Amygdala (tissue), 56 donors: ENCODE data around the gene ZNF32.

Experiments used
- DNase-seq, 56 donors: peaks; one replicate each; lab custom pipeline; 2025; lab: John Stamatoyannopoulos, UW

The ZNF32 gene

GRCh38 chr10:43648398-43649184 lies at the start of gene ZNF32:
Gene ZNF32 (minus strand): TSS chr10:43648881. CDS start chr10:43646133, 2,748 bp downstream.
- peak; percentile 23 to 90 (median 77) for DNase-seq

GRCh38 chr10:43698156-43698555 lies 49.5 kb upstream of the ZNF32 start:
- no peak for DNase-seq

- DNase-seq, result no peak
These were observed 48.3 kb upstream of the ZNF32 start for GRCh38 chr10:43696909-43697483.

- DNase-seq, result no peak
These were observed 47.0 kb upstream of the ZNF32 start for GRCh38 chr10:43695730-43696129.

- DNase-seq, result no peak
These were observed 46.6 kb upstream of the ZNF32 start for GRCh38 chr10:43695321-43695720.

GRCh38 chr10:43694526-43694925 lies 45.8 kb upstream of the ZNF32 start:
- no peak for DNase-seq

GRCh38 chr10:43693602-43694001 lies 44.9 kb upstream of the ZNF32 start:
- no peak for DNase-seq

- DNase-seq, result no peak
These were observed 43.6 kb upstream of the ZNF32 start for GRCh38 chr10:43692051-43692825.

- no peak for DNase-seq
These were observed 42.8 kb upstream of the ZNF32 start for GRCh38 chr10:43691485-43691884.

GRCh38 chr10:43689955-43690771 lies 41.5 kb upstream of the ZNF32 start:
- peak in 55 of 56 donors; percentile 10 to 84 (median 59) for DNase-seq

- DNase-seq, result peak in 16 of 56 donors; percentile 14 to 58 (median 46)
These were observed 40.9 kb upstream of the ZNF32 start for GRCh38 chr10:43689618-43689954.

GRCh38 chr10:43689007-43689491 lies 40.4 kb upstream of the ZNF32 start:
- DNase-seq, result no peak

GRCh38 chr10:43688348-43688892 lies 39.7 kb upstream of the ZNF32 start:
- no peak for DNase-seq

- no peak for DNase-seq
These were observed 38.7 kb upstream of the ZNF32 start for GRCh38 chr10:43687373-43687772.

GRCh38 chr10:43686414-43686813 lies 37.7 kb upstream of the ZNF32 start:
- no peak for DNase-seq

- no peak for DNase-seq
These were observed 37.1 kb upstream of the ZNF32 start for GRCh38 chr10:43685744-43686143.

- no peak for DNase-seq
These were observed 35.5 kb upstream of the ZNF32 start for GRCh38 chr10:43684292-43684559.

GRCh38 chr10:43683451-43684291 lies 35.0 kb upstream of the ZNF32 start:
- DNase-seq, result no peak

GRCh38 chr10:43682956-43683355 lies 34.3 kb upstream of the ZNF32 start:
- no peak for DNase-seq

- no peak for DNase-seq
These were observed 33.0 kb upstream of the ZNF32 start for GRCh38 chr10:43681721-43682120.
